ENCODE data around the gene KIF6.

KIF6 gene

DNA sequence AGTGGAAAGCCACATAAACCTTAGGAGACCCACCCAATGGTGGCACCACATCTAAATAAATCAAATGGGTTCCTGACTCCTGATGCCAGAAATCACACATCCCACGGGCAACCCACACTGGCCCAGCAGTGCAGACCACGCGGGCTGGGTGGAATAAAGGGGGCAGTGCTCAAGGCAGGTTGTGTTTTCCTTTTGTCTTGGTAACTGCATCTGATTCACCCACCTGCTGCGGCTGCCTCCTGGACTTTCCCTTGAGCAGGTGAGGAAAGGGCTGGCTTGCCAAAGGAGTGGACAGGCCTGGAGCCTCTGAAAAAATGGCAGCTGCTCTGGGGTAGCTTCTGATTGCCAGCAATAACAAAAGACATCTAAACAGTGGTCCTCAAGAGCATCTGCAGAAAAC lies 283.2 kb downstream of the KIF6 start:
- TF ChIP-seq, protein P1, sequence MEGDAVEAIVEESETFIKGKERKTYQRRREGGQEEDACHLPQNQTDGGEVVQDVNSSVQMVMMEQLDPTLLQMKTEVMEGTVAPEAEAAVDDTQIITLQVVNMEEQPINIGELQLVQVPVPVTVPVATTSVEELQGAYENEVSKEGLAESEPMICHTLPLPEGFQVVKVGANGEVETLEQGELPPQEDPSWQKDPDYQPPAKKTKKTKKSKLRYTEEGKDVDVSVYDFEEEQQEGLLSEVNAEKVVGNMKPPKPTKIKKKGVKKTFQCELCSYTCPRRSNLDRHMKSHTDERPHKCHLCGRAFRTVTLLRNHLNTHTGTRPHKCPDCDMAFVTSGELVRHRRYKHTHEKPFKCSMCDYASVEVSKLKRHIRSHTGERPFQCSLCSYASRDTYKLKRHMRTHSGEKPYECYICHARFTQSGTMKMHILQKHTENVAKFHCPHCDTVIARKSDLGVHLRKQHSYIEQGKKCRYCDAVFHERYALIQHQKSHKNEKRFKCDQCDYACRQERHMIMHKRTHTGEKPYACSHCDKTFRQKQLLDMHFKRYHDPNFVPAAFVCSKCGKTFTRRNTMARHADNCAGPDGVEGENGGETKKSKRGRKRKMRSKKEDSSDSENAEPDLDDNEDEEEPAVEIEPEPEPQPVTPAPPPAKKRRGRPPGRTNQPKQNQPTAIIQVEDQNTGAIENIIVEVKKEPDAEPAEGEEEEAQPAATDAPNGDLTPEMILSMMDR (IDR thresholded peaks at IDR 0.05; ENCODE audit: low read length, missing control alignments) = no peak
- DNase-seq (ENCODE audit: low read depth) = no peak
- H3K4me3 ChIP-seq (replicated peaks; ENCODE audit: low read depth, low read length) = no peak overlapping the region

DNA sequence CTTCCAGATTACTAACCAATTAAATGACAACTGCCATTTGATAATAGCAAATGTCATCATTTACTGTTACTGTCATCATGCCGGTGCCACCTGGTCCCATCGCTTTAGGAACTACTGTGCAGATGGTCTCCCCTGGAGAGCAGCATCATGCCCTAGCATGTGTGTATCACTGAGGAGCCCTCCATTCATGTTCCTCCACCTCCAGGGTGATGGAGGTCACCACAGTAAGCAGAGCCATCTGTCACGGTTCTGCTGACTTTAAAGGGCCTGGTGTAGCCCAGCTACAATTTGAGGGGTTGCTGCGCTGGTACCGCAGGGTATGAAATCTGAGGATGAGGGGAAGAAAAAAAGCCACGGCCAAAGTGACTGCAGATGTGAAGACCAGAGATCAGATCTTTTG lies 283.9 kb downstream of the KIF6 start:
- no peak for DNase-seq (ENCODE audit: low read depth)
- TF ChIP-seq, protein P1 (IDR thresholded peaks at IDR 0.05; ENCODE audit: low read length, missing control alignments) = no peak
- no peak overlapping the region for H3K4me3 ChIP-seq (replicated peaks; ENCODE audit: low read depth, low read length)

DNA sequence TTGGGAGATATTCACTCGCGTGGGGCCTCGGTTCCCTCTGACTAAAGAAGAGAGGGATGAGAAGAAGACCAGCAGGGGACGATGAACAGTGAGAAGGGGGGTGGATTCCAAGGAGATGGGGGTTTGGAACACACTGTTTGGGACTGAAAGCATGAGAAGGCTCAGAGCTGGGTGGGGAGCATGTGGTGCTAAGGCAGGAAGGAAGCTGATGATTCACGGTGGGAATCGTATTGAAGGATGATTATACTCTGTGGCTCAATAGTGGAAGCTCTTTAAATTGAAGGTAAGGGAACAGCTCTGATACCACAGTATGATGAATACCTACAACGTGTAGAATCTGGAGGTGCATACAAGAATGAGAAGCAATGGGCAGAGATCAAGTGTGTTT lies 285.2 kb downstream of the KIF6 start:
- TF ChIP-seq, protein P1 (IDR thresholded peaks at IDR 0.05; ENCODE audit: low read length, missing control alignments) = no peak
- H3K4me3 ChIP-seq (replicated peaks; ENCODE audit: low read depth, low read length) = no peak overlapping the region
- peak; percentile 26 for DNase-seq (ENCODE audit: low read depth)

DNA sequence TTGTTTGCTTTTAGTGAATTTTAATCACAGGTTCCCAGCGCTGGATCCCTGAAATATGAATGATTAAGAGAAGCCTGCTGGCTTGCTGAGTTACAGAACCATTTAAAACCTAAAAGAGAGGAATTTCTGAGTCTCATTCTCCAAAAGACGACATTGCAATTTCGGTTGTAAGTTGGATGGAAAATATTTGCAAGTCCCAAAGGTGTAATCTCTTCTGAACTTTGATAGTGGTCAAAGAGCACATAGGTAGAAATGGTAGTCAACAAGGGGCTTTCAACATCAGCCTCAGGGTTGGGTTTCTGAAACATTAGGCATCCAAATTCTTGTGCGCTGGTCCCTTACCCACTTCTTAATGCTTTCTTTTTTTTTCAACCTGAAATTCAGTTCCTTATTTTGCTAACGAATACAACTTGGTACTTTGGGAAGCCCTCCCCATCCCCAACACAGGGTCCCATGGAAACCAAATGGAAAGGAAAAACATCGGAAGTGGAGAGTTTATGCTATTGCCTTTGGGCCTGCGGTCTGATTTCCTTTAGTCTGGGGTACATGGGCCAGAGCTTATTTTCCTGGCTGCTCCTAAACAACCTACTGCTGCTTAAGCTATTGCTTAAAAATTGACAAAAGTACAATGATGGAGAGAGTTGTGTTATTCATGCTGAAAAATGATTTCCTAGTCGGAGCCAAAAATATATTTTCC lies 285.7 kb downstream of the KIF6 start:
- H3K4me3 ChIP-seq (replicated peaks; ENCODE audit: low read depth, low read length) = no peak overlapping the region
- TF ChIP-seq, protein P1 (IDR thresholded peaks at IDR 0.05; ENCODE audit: low read length, missing control alignments) = no peak
- no peak for DNase-seq (ENCODE audit: low read depth)

DNA sequence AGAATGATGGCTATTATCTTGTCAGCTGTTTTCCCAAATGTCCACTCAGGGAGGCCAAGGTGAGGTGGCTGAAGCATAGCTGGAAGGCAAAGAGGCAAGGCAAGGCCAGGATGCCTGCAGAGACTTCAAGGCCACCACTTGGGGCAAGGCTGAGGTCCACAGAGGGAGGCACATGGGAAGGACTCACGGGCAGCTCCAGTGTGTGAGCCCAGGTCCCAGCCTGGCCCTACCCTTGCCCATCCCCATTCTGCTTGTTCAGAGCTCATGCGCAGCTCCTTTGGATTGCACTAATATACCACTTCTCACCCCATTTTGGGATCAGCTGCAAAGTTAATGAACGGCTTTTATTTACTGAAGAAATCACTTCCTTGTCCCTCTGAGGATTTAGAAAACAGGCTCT lies 291.6 kb downstream of the KIF6 start:
- H3K4me3 ChIP-seq (replicated peaks; ENCODE audit: low read depth, low read length) = no peak overlapping the region
- DNase-seq (ENCODE audit: low read depth) = no peak
- TF ChIP-seq, protein P1 (IDR thresholded peaks at IDR 0.05; ENCODE audit: low read length, missing control alignments) = no peak

DNA sequence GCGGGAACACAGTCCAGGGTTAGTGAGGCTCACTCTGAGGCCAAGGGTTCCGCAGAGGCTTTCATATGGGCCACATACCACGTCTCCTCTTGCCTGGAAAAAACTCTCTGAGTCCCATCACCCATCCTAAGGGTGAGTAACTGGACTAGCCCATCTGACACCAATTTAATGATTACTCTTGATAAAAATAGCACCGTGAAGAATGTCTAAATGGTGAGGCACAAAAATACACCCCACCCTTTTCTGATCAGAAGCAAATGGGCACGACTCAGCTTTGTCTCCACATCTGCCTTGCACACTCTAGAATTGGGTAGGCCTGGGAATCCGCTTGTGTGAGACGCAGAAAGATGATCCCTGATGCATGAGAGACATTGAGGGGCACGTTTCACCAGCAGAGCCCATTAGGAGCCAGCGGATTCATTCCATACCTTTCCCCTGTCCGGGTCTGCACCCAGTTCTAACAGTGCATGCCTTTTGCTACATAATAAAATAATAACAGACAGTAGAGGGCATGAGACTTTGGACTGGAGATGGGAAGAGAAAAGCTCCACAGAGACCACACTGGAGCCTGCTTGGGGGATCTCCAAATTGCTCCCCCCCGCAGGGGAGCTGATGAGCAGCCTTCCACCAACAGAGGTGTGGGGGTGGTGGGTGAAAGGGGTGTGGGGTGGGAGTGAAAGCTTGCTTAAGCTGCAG lies 292.7 kb downstream of the KIF6 start:
- H3K4me3 ChIP-seq (replicated peaks; ENCODE audit: low read depth, low read length) = no peak overlapping the region
- TF ChIP-seq, protein P1 (IDR thresholded peaks at IDR 0.05; ENCODE audit: low read length, missing control alignments) = no peak
- no peak for DNase-seq (ENCODE audit: low read depth)

Measured in fibroblast of pulmonary artery (primary cell).